GM12873 (cell line): Measurements from ENCODE around the gene SDR42E2.

ENCODE experiments used
- CTCF ChIP-seq: IDR thresholded peaks from 2 replicates; pipeline ENCODE4 v1.5.1; 2012; ENCODE audit warnings: low read depth, mild to moderate bottlenecking, moderate library complexity, low read length, control low read depth; ENCODE audit not compliant: insufficient read depth; ENCODE audit errors: missing control alignments

Gene SDR42E2

DNA sequence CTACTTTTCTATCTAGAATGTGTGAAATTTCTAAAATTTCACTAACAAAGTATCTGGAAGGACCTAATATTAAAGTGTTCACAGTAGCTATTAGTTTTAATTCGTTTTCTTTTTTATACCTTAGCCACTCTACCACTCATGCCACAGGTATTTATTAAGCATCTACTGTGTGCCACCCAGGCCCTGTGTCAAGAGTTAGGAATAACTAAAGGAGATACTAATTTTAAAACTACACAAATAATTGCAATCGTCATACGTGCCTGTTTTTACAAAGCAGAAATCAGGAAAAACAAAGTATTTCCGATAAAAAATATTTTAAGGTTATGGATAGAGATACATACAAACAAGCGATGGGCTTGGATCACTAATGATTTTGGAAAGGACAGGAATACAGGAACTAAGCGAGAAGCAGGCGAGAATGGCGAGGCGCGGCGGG is 43.3 kb downstream of the SDR42E2 start:
- TF ChIP-seq CTCF: no peak

DNA sequence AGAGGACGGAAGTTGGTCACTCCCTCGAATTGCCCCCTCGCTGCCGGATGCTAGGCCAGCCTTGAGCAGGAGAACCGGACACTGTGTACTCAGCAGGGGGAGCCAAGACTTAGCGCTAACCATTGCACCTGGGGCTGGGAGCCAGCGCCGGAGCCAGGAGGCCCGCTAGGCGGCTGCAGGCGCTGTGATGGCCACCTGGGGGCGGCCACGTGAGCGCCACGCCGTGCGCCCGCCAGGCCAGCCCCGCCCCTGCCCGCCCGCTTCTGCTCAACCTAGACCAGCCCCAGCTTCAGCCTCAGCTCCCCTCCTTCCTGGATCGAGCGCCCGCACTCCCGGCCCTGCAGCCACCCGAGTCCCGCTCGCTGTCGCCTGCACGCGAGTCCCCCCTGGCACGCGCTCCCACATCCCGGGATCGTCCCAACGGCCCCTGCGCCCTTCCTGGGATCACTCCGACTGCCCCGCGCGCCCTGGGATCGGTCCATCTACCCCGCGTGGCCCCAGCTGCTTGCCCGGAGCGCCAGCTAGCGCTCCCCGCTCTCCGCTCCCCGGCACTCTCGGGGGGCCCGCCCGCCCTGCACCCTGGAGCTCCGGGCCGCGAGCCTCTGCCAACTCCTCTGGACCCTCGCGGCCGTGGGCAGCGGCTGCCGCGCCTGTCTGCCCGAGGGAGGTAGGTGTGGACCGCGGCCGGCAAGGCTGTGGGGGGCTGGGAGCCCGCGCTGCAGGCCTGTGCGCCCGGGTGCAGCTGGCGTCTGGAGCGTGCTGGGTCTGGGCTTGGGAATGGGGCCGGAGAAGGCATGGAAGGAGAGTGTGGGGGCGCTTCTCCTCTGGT is 43.9 kb downstream of the SDR42E2 start, which contains the start of gene EEF2K:
TSS of gene EEF2K (plus strand) at position 266 of the 829 bp plus-strand sequence. CDS start 19,452 bp downstream, outside the sequence.
- TF ChIP-seq CTCF: peak; percentile 82

DNA sequence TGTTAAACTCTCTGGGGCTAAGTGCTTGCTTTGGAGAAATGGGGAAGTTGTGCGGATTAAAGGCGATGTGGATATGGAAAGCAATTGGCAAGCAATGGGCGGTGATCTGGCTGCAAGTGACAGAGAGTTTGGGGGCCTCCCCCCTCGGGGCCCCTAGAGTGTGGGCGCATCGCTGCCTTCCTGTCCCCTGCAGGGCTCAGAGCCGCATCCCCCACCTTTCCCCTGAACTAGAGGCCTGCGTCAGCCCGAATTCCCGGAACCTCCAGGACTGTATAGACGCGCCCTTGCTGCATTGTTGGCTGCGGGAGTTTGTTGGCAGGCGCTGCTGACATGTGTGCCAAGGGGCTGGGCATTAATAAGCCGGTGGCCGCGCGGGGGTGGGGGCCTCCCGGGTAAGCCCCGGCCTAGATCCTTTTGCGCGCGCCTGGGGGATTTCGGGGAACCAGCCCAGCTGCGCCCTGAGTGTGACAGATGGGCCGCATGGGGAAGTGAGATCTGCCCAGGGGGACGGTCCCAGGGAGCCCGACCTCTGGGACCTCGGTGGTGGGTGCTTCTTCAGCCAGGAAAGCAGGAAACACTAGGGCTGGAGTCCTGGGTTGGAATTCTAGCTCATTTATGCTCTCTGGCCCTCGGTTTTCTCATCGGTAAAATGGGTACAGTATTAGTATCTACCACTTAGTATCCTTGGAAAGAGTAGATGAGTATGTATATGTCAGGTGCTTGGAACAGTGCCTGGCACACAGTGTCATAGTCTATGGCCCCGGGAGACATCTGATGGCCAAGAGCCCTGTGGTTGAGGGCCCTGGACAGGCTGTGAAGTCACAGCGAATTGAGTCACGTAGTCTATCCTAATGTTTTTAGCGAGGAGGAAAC is 44.8 kb downstream of the SDR42E2 start:
- no peak for TF ChIP-seq CTCF

GRCh38 chr16:22207715-22208360 is 45.5 kb downstream of the SDR42E2 start:
- no peak for TF ChIP-seq CTCF

DNA sequence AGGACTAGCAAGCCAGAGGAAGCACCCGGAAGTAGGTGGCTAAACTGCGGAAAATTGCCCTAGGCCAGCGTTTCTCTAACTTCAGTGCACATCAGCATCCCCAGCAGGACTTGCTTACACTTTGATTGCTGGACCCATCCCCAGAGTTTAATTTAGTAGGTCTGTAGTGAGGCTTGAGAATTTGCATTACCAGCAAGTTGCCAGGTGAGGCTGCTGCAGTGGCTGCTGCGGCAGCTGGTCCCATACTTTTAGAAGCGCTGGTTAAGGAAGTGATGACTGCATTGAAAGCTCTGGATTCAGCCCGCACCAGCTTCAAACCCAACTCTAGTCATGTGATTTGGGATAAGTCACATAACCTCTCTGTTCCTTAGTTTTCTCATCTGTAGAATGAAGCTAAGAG is 48.0 kb downstream of the SDR42E2 start:
- TF ChIP-seq CTCF: no peak

DNA sequence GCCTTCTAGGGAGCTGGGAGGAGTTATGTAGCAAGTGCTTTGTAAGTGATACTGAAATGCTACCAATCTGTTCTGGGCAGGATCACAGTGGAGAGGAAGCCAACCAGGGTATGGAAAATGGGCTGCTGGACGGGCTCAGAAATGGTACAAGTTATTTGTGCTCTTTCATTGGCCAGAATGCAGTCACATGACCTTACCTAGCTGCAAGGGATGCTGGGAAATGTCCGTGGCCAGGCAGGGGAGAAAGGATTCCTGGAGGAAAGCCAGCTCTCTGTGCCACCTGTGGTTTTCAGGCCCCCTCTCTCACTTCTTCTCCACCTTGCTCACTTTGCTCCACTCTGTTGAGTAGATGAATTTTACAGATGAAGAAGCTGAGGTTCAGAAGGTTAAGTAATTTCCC is 48.5 kb downstream of the SDR42E2 start:
- TF ChIP-seq CTCF: no peak

DNA sequence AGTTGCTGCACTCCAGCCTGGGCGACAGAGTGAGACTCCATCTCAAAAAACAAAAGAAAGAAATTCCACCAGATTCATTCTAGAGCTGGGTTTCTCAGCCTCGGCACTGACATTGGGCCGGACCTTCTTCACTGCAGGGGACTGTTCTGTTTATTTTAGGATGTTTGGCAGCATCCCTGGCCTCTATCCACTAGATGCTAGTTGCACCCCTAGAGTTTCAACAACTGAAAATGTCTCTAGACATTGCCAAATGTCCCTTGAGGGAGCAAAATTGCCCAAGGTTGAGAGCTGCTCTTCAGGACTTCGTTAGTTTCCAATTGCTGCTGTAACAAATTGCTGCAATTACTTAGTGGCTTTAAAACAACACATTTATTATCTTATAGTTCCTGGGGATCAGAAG is 50.9 kb downstream of the SDR42E2 start:
- no peak for TF ChIP-seq CTCF
